ENCODE measurements around the gene BAIAP2. TPM values are rescaled to one million over a fixed set of nuclear protein-coding genes. Genes with fewer than 3 reads are reported as not detected.

BAIAP2 gene
- total RNA-seq, 1 donor from 2014 or later, result 113 TPM

GRCh38 chr17:81106716-81107115 lies 71.8 kb downstream of the BAIAP2 start:
- Histone ChIP-seq H3K9me3 (no peaks in the 10 kb centered on the region), H3K27me3 (no peaks in the 10 kb centered on the region), H3K36me3 (peaks cover 0 to 38% of the 10 kb centered on the region in 2 donors), H3K4me3 (no peak overlapping the region), H3K4me1 (no peaks in the 10 kb centered on the region), H3K27ac (no peak overlapping the region)
- DNase-seq (ENCODE audit: extremely low spot score in 2 of 2), result no peak
- no peak for TF ChIP-seq POLR2AphosphoS5 (IDR thresholded peaks at IDR 0.05; ENCODE audit: insufficient read depth in 1 of 2, low read depth in 1 of 2)
- no peak for TF ChIP-seq CTCF (IDR thresholded peaks at IDR 0.05)
- TF ChIP-seq POLR2A (IDR thresholded peaks at IDR 0.05), result no peak
- intact Hi-C loops (cut with DNase I), result loop anchor here (10.0 kb wide), 1 partner anchor 662 kb away; no protein-coding TSS in a partner anchor

GRCh38 chr17:81108220-81108619 lies 73.3 kb downstream of the BAIAP2 start:
- Histone ChIP-seq H3K27ac (no peak overlapping the region), H3K4me3 (no peak overlapping the region), H3K27me3 (no peaks in the 10 kb centered on the region), H3K36me3 (peaks cover 0 to 38% of the 10 kb centered on the region in 2 donors), H3K4me1 (no peaks in the 10 kb centered on the region), H3K9me3 (no peaks in the 10 kb centered on the region)
- TF ChIP-seq POLR2A (IDR thresholded peaks at IDR 0.05) (no peak), CTCF (IDR thresholded peaks at IDR 0.05) (no peak), POLR2AphosphoS5 (IDR thresholded peaks at IDR 0.05; ENCODE audit: insufficient read depth in 1 of 2, low read depth in 1 of 2) (no peak)
- DNase-seq (ENCODE audit: extremely low spot score in 2 of 2), result no peak
- intact Hi-C loops (cut with DNase I), result loop anchor here (10.0 kb wide), 1 partner anchor 663 kb away; no protein-coding TSS in a partner anchor

- intact Hi-C loops (cut with DNase I), result loop anchor here (10.0 kb wide), 1 partner anchor 665 kb away; no protein-coding TSS in a partner anchor
- H3K4me3 ChIP-seq, result no peak overlapping the region
- no peaks in the 10 kb centered on the region for H3K4me1 ChIP-seq
- H3K27me3 ChIP-seq, result no peaks in the 10 kb centered on the region
- H3K9me3 ChIP-seq, result no peaks in the 10 kb centered on the region
- peaks cover 0 to 24% of the 10 kb centered on the region in 2 donors for H3K36me3 ChIP-seq
- no peak for DNase-seq (ENCODE audit: extremely low spot score in 2 of 2)
- no peak overlapping the region for H3K27ac ChIP-seq
- TF ChIP-seq POLR2AphosphoS5 (IDR thresholded peaks at IDR 0.05; ENCODE audit: insufficient read depth in 1 of 2, low read depth in 1 of 2), result no peak
- TF ChIP-seq POLR2A (IDR thresholded peaks at IDR 0.05), result no peak
- no peak for TF ChIP-seq CTCF (IDR thresholded peaks at IDR 0.05)
These were observed 75.0 kb downstream of the BAIAP2 start for GRCh38 chr17:81109957-81110356.

GRCh38 chr17:81110488-81111040 lies 75.6 kb downstream of the BAIAP2 start:
- Histone ChIP-seq H3K4me1 (no peaks in the 10 kb centered on the region), H3K4me3 (no peak overlapping the region), H3K36me3 (peaks cover 0 to 20% of the 10 kb centered on the region in 2 donors), H3K9me3 (no peaks in the 10 kb centered on the region), H3K27me3 (no peaks in the 10 kb centered on the region), H3K27ac (no peak overlapping the region)
- no peak for DNase-seq (ENCODE audit: extremely low spot score in 2 of 2)
- intact Hi-C loops (cut with DNase I), result no loop called here
- TF ChIP-seq POLR2A (IDR thresholded peaks at IDR 0.05) (no peak), POLR2AphosphoS5 (IDR thresholded peaks at IDR 0.05; ENCODE audit: insufficient read depth in 1 of 2, low read depth in 1 of 2) (no peak), CTCF (IDR thresholded peaks at IDR 0.05) (no peak)

GRCh38 chr17:81111066-81111465 lies 76.1 kb downstream of the BAIAP2 start:
- no peak for DNase-seq (ENCODE audit: extremely low spot score in 2 of 2)
- intact Hi-C loops (cut with DNase I), result no loop called here
- no peaks in the 10 kb centered on the region for H3K9me3 ChIP-seq
- no peak for TF ChIP-seq CTCF (IDR thresholded peaks at IDR 0.05)
- H3K27me3 ChIP-seq, result no peaks in the 10 kb centered on the region
- no peaks in the 10 kb centered on the region for H3K4me1 ChIP-seq
- H3K4me3 ChIP-seq, result no peak overlapping the region
- H3K27ac ChIP-seq, result no peak overlapping the region
- H3K36me3 ChIP-seq, result peaks cover 0 to 20% of the 10 kb centered on the region in 2 donors
